Activated CD4-positive, alpha-beta T cell treated with anti-CD3 and anti-CD28 coated beads for 4 hours (primary cell): ENCODE data around the gene NTMT1.
A peak's percentile ranks its signal among the peaks of the same experiment; 100 is the strongest.
"Not testable (repeated sequence)": the region's sequence is repeated elsewhere in the genome, so short reads cannot be mapped to it uniquely, and the experiment has no call there.

ENCODE experiments used
- DNase-seq, 2 donors: peaks; one replicate each; pipeline ENCODE4 v3.0.0-alpha.2; 2020

NTMT1 gene, protein sequence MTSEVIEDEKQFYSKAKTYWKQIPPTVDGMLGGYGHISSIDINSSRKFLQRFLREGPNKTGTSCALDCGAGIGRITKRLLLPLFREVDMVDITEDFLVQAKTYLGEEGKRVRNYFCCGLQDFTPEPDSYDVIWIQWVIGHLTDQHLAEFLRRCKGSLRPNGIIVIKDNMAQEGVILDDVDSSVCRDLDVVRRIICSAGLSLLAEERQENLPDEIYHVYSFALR

DNA sequence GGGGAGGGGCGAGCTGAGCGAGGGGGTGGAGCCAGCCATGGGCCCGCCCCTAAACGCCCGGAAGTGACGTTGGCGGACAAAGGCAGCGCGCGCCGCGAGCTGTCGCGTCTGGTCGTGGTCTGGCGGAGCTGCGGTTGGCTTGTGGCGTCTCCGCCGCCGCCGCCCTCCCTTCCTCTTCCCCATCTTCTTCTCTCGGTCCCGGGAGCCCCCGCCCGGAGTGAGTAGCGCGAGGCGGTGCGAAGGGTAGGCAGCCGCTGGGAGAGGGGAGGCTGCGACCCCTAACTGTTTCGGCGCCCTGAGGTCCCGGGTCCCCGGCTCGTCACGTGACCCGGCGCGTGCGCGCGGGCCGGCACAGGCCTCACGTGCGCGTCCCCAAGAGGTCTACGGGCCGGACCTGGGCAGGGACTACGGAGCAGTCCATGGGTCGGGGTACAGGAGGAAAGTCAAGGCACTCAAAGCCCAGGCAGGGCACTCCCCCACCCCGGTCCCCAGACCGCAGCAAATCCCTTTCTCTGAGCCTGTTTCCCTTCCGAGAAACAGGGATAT is at the start of gene NTMT1:
NTMT1 (plus strand) TSS at position 85 of the 546 bp plus-strand sequence. CDS start 6,541 bp downstream, outside the sequence.
- DNase-seq = peak; percentile 89

DNA sequence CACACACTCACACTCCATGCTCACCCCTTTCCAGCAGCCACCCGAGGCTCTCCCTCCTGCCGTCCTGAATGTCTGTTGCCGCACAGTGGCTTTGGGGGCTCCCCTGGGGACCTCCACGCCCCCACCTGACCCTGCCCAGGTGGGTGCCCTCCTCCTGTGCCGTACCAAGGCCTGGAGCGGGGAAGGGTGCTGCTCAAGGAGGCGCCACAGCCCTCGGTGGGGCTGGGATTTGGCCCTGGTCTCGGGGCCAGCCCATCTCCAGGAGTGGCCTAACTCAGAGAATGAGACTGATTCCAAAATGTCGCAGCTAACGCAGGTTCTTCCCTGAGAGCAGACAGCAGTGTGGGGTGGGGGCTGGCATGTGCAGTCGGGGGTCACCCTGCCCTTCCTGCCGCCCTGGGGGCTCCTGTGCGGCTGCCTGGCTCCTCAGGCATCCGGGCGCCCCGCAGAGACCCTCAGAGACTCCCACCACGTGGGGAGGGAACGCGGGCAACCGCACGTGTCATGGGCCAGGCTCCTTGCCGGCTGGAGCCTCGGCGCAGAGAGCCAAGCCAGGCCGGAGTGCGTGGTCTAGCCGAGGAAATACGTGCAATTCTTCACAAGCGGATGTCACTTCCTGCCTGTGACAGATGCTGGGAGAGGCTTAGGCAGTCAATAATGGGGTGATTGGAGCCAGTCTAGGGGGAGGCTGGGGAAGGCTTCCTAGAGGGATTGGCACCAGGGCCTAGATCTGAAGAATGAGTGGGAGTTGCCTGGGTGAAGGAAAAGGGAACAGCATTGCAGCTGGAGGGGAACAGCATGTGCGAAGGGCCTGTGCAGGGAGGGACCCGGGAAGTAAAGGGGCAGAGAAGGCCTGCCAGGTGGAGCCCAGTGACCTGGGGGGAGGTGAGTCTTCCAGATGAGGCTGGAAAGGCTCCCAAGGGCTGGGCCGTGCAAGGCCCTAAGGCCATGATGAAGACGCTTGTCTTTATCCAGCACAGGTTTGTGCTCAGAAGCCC is 49.1 kb upstream of the NTMT1 start:
- DNase-seq = no peak

DNA sequence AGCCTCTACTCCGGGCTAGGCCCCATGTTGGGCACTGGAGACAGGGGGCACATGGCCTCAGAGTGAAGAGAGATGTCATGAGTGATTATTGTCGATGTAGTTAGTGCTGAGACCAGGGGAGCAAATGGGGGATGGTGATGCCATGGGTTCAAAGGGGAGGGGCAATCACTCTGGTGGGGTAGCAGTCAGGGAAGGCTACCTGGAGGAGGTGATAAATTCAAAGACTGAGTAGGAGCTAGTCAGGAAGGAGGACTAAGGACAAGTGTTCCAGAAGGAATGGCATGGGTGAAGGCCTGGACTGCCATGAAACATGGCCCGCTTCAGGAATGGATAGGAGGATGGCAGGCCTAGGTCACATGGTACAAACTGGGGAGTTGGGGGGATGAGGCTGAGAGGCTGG is 46.7 kb upstream of the NTMT1 start:
- no peak for DNase-seq

DNA sequence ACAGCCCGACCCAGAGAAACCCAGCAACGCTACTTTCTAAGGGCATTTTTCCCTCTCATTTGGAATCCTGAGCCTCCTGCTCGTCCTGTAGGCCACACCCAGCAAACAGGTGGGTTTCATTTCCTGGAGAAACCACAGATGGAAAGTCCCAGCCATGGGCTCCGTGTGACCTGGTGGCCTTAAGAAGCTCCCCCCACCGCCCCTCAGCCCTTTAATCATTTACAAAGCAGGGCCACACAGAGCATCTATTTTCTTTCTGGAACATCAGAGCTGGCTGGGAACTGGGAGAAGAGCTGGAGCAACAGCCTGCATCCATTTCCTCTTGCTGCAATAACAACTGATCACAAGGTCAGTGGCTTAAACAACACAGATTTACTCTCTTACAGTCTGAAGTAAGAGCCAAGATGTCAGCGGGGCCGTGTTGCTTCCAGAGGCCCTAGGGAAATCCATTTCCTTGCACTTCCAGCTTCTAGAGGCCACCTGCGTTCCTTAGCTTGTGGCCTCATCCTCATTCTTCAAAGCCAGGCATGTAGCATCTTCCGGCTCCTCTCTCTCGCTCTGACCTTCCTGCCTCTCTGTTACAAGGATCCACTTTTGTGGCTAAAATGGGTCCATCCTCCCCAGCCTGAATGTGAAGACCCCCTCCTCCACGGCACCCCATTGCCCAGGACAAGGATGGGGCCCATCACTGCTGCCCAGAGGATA is 45.6 kb upstream of the NTMT1 start:
- peak; percentile 31 to 41 for DNase-seq

DNA sequence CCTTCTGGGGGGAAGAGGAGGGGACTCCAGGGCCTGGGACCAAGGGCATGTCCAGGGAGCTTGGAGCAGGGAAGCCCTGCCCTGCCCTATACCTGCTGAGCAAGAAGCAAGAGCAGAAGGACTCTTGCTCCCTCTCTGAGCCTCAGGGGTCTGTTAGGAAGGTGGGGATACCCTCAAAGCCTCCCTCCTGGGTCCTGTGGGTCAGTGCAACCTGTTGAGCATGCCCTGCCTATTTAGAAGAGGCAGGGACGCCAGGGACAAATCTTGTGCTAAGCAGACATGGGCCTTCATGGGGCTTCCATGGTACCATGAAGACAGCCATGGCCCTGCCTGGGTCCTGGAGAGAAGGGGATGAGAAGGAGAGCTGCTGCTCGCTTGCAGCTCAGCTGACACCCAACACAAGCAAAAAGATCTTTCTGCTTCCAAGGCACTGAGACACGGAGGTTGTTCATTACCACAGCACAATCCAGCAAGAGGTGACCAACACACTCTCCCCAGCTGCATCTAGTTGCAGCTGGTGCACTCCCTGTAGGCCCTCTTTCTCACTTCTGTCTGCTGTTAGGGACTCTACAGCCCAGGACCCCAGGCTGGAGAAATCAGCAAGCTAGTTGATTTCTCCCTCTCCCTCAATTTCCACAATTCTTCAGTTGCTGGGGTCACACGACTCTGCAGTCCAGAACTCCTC is 44.3 kb upstream of the NTMT1 start:
- no peak for DNase-seq

DNA sequence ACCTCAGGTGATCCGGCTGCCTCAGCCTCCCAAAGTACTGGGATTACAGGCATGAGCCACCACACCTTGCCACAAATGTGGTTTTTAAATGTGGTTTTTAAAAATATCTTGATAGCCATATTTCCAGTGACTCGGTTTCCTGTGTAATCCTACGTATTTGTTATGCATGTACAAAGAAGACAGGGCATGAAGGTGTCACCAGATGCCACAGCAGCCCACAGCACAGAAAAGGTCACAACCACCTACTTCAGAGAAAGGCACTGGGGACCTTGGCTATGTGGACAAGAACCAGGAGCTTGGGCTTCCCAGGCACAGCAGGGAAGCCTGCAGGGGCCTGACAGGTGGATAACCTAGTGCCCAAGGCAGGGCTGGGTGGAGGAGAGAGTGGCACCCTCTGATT is 43.1 kb upstream of the NTMT1 start:
- no peak for DNase-seq

DNA sequence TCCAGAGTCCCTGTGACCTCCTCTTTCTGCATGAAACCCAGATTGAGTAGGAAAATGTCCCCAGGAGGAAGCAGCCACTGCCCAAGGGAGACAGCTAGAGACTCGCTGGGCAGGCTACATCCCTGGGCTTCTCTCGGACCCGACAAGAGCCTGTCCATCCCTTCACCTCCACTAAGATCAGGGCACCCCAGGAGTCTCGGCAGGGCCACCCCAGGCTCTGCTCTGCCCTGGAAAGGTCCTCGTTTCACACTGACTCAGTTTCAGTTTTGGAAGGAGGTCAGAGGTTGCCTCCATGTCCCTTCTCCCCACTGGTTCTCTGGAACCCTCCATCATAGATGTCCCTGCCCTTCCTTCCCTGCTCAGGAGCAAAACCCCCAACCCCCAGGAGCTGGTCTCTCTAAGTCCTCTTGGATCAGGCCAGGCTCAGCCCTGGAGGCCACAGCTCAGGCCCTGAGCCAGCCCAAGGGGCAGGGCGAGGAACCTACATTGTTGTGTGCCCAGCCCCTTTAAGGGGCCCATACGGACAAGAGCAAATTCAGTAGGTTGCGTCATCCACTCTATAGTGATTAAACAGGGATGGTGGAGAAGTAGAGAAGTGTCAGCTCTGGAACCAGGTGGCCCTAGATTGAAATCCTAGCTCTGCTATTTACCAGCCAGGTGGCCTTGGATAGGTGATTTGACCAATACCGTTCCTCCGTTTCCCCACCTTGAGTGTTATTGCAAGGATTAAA is 42.5 kb upstream of the NTMT1 start:
- no peak for DNase-seq

DNA sequence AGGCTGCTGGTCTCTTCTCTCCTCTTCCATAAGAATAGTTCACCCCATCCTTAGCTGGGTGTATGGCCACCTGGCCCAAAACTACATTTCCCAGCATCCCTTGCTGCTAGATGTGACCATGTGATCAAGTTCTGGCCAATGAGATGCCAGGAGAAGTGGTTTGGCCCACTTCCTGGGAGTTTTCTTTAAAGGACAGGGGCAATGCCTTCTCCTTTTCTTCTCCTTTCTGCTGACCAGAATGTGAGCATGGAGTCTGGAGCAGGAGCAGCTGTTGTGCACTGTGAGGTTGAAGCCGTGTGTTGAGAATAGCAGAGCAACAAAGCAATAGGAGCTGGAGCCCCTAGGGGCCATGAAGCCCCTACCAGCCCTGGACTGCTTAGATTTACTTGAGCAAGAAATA is 41.8 kb upstream of the NTMT1 start:
- DNase-seq = peak; percentile 43 to 58

DNA sequence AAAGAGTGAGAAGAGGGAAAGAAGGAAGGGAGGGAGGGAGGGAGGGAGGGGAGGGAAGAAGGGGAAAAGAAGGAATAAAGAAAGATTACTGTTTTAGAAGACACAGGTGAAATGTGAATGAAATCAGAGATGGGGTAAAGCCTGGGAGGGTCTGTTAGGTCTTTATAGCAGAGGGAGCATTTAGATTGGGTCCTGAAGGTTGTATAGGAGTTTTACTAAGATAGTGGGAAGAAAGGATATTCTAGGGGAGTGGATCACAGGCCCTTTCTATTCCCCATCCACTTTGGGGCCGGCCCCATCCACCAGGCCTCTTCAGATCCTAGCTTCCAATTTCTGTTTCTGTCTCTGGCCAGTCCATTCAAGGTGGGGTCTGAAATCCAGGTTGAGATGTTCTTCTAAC is 40.6 kb upstream of the NTMT1 start:
- no peak for DNase-seq

DNA sequence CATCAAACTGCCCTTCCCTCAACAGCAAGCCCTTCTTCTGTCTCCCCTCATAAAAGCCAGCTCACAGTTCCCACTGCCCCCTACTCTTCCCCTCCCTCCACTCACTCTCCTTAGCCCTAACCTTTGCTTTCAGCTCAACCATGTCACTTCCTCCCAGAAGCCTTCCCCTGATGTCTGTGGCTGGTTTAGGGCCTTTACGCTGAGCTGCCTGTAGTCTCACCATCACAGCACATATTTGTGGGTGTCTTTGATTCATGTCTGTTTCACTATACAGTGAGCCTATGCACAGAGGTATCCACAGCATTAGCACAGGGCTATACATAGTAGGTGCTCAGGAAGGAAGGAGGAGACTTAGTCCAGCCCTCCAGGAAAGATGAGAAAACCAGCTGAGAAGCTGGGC is 39.7 kb upstream of the NTMT1 start:
- no peak for DNase-seq

DNA sequence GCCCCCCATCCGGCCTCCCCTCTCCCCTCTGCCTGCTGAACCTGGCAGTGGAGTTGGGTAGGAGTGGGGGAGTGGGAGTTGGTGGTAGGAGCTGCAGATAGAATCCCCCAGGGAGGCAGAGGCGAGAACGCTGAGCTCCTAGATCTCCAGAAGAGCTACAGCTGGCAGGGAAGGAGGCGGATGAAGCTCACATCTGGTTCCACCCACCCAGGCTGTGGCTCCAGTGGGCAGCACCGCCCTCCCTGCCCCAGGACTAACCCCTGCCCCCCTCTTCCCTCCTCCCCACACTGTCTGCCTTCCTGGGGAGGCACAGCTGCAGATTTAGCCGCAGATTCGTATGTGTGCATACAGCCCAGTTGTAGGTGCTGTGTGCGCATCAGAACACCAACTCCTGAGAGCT is 39.3 kb upstream of the NTMT1 start:
- DNase-seq = no peak

DNA sequence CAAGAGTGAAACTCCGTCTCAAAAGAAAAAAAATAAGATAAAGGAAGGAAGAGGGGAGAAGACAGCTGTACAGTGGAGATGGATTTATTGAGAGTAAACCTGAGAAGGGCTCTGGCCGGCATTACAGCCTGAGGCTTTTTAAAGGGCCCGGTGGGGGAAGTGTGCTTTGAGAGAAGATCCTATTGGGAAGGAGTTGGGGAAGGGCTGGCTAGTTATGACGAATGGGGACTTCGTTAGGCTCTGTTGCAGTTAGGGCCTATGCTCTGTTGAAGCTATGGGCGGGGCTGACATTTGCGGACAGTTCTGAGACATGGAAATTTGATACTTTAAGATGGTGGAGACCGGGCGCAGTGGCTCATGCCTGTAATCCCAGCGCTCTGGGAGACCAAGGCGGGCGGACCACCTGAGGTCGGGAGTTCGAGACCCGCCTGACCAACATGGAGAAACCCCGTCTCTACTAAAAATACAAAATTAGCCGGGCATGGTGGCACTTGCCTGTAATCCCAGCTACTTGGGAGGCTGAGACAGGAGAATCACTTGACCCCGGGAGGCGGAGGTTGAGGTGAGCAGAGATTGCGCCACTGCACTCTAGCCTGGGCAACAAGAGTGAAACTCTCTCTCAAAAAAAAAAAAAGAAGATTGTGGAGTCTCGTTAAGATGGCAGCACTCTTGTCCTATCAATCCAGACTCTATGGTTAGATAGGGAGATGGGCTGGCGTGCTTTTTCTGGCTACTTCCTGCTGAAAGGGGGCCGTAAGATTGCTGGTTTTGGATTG is 38.3 kb upstream of the NTMT1 start:
- no peak for DNase-seq

DNA sequence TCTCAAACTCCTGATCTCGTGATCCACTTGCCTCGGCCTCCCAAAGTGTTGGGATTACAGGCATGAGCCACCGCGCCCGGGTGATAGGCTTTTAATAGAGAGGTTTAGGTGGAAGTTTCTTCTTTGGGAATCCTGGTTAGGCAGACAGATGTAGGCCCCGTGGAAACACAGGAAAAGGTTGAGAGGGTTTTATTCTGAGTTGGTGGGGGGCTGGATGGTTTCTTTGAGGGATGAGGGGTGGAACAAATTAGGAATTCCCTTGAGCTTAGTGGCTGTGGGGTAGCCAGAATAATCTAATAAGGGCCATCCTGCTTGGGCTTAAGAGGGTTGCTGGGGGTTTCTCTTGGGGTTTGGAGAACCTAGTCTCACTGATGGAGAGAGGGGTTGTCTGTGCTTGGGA is 35.5 kb upstream of the NTMT1 start:
- DNase-seq = no peak

DNA sequence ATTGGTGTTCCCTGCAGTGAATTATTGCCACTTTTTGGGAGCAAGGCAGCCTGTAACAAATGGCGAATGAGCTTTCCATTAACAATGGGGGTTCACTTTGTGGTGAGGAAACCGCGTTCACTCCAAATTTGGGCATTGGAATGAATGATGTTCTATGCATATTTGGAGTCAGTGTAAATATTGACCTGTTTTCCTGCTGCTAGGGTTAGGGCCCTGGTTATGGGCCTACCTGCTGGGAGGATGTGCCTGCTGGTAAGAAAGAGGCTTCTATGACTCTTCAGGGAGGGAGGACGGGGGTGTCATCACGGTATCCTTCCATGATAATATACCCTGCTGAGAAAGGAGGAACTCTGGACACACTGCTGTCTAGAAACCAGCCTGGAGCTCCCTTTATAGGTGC is 34.0 kb upstream of the NTMT1 start:
- no peak for DNase-seq

DNA sequence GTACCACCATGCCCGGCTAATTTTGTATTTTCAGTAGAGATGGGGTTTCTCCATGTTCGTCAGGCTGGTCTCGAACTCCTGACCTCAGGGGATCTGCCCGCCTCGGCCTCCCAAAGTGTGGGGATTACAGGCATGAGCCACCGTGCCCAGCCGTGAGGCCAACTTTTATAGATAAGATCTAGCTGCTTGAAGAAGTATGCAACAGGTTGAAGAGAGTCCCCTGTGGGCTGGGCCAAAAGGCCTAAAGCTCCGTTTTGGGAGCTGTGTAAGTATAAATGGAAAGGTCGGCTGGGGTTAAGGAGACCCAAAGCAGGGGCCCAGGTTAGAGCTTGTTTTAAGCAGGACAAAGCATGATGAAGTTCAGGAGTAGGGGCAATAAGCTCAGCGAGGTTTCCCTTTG is 33.2 kb upstream of the NTMT1 start:
- not testable (repeated sequence) for DNase-seq

DNA sequence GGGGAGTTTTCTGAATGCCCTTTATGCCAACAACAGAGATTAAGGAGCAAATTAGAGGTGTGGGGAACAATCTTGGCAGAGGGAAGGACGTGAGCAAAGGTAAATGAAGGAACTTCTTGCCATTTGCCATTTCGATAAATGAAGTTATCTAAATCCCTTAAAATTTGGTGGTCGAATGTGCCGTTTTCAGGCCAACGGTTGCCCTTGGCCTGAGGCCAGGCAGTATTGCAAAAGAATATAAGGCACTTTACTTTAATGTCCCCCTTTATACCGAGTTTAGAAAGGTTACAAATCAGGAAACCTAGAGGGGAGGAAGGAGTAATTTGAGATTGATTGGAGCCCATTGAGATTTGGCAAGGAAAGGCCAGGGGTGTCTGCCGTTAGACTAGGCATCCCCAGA is 31.3 kb upstream of the NTMT1 start:
- DNase-seq = no peak

DNA sequence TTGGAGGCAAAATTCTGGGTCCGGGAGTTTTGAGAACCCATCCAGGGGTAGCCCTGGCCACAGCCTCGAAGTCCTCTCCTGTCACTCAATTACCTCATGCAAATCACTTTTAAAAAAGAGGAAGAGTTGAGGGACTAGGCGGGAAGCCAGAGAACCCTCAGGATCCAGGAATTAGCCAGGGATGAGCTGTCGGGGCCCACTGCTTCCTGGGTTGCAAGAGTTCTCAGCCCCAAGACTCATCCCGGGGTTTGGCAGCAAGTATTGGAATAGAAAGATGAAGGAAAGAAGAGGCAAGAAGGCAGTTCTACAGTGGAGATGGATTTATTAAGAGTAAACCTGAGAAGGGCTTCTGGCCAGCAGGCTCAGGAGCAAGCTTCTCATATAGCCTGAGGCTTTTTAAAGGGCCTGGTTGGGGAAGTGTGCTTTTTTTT is 30.6 kb upstream of the NTMT1 start:
- no peak for DNase-seq

DNA sequence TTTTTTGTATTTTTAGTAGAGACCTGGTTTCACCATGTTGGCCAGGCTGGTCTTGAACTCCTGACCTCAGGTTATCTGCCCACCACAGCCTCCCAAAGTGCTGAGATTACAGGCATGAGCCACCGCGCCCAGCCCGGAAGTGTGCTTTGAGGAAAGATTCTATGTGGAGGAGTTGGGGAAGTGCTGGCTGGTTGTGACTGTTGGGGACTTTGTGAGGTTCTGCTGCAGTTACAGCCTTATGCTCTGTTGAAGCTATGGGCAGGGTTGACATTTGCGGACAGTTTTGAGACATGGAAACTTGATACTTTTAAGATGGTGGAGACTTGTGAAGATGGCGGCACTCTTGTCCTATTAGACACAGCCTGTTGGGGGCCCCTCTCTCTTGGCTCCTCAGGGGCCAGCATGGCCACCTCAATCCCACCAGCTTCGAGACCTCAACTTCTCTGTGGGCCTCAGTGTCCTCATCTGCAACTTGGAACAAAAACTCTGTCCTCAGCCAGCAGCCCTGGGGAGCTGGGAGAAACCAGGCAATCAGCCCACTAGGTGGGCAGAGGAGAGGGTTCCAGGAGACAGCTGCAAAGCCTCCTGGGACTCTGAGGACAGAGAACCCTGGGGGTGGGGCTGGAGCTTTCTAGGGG is 29.9 kb upstream of the NTMT1 start:
- DNase-seq = no peak

DNA sequence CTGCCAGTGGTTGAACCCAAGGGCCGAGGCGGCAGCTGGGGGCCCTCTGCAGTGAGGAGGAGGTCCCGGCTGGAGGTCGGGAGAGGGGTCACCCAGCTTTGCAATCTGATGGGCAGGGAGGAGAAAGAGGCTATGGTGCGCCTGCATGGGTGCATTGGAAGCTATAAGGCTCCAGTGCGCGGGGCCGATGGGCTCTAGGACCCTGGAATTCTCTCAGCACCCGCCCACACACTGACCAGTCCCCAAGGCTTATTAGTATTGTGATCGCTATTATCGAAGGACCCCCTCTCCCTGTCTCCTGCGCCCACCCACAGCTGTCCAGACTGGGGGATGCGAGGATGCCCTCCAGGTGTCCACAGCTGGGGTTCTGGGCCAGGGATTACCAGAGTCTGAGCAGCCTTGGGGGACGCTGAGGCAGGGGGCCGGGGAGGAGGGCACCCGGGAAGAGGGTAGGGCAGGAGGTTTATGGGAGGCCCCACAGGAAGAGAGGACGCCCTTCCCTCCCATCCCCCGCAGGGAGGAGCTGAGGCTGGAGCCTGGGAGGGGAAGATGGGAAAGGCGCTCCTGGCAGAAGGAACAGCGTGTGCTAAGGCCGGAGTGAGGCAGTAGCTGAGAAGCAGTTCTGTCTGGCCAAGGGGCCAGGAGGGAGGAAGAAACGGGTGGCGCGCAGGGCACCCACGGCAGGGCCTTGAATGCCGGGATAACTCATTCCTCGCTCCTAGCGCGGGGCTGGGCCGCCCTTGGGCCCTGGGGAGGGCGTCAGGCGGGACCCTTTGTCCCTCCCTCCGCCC is 29.2 kb upstream of the NTMT1 start:
- DNase-seq = no peak
